GM21447 (cell line): ENCODE measurements around the gene CCN2.

Experiments used
- ATAC-seq: cut with Tn5 transposase; IDR thresholded peaks from one replicate; pipeline ENCODE4 v1.9.1; 2021; ENCODE audit not compliant: unreplicated experiment

CCN2 gene

GRCh38 chr6:131950767-131951575, at the start of gene CCN2:
Gene CCN2 (minus strand): TSS chr6:131951372. CDS start chr6:131951172, 200 bp downstream.
- ATAC-seq, result no peak

DNA sequence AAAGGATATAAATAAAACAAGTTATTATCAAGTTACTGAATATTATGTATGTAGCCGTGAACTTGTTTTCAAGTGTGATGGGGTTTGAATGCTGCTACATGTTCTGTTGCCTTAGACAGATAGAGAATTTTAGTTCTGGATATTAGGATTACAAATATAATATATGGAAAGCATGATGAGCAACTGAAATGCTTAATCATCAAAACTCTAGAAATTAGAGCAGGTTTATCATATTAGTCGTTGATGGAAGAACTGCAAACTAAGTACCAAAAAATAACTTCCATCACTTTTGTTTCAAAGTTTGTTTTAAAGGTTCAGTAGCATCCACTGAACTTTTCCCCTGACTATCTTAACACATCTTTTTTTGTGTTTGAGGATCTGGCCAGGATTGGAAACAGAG, 49.1 kb upstream of the CCN2 start:
- no peak for ATAC-seq

- peak; percentile 76 for ATAC-seq
Measured at GRCh38 chr6:131999545-132000146, 48.5 kb upstream of the CCN2 start.

- ATAC-seq, result no peak
Measured at GRCh38 chr6:131998255-131998982, 47.2 kb upstream of the CCN2 start.

GRCh38 chr6:131997429-131998153, 46.4 kb upstream of the CCN2 start:
- ATAC-seq, result no peak

GRCh38 chr6:131995917-131996316, 44.7 kb upstream of the CCN2 start:
- no peak for ATAC-seq

DNA sequence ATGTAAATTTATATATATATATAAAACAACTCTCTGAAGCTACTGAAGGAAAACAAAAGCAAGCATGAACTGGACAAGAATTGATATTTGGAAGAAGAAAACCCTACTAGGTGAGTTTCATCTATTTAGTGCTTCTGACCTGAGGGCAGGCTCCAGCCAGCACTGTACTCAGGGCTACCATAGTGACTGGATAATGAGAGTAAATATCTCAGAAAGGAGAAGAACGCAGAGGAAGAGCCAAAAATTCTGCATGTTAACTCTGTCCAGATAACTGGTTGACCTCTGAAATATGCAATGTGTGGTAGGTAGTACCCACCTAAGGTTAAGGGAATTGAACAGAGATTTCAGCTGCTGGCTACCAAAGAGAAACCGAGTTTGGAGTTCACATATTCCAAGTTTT, 41.4 kb upstream of the CCN2 start:
- no peak for ATAC-seq

DNA sequence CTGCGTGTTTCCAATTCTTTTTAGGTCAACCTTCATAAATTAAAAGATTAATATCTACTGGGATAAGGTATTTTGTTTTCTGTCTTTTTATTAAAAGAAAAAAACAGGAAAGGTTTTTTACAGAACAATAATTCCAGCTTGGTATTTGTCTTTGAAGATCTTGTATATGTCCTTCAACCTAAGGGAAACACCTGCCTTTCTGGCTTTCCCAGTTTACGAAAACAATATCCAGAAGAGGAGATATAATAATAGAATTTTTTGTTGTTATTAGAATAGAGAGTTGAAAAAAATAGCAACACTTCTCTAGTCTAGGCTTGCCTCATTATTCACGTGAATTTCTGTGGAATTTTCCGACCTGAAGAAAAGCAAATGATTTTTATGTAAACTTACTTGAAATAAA, 37.9 kb upstream of the CCN2 start:
- no peak for ATAC-seq

DNA sequence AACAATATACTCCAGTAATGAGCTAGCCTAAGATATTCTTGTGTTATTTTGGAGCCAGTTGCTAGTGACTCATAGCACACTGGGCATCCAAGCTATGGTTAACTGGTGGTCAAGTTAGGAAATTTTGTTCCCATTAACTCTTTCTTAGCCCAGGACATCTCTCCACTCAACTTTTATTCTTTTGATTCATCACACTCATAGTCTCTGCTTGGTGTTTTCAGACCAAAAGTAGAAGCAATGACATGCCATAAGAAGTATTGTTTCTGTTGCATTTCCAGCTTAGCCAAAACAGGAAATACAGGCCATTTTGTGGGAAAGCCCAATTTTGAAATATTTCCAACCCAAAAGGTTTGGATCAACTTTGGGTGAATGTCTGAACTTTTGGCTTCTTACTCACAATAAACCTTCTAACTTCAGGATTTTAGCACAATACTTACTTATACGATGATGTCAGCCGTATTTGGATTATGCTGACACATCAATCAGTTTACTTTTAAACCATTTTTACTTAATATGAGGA, 31.6 kb upstream of the CCN2 start:
- no peak for ATAC-seq

GRCh38 chr6:131981624-131981978, 30.4 kb upstream of the CCN2 start:
- ATAC-seq, result no peak

DNA sequence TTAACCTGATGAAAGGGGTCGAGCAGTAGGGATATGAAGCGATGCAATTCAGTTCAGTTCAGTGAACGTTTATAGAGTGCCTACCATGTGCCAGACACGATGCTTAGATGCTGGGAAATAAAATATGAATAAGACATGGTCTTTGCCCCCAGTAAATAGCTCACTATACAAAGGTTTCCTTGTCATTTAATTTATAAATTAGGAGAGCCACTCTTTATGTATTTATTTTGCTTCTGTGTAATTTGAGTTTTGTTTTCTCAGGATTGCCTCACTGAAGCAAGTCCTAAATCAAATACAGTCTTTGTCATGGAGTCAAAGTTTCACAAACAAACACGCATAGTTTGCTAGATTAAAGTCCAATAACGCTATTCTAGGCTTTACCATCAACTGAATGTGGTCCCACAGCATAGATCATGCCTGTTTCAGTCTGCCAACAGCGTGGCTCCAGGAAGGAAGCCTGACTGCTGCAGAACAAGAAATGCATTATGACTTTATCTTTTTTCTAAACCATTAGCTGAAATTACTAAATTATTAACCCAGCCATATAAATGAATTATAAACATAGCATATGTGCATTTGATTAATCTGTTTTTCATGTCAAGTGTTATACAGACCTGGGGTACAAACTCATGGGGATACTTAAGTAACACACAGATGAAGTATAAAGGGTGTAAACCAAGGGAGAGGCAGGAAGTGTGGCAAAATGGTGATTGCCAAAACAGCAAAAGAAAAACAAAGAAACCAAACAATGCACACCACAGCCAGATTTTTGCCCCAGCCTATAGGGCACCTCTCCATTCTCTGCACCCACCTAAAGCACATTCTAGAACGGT, 29.8 kb upstream of the CCN2 start:
- ATAC-seq, result no peak

GRCh38 chr6:131980338-131980790, 29.2 kb upstream of the CCN2 start:
- ATAC-seq, result no peak

- no peak for ATAC-seq
Measured at GRCh38 chr6:131979515-131980337, 28.6 kb upstream of the CCN2 start.

DNA sequence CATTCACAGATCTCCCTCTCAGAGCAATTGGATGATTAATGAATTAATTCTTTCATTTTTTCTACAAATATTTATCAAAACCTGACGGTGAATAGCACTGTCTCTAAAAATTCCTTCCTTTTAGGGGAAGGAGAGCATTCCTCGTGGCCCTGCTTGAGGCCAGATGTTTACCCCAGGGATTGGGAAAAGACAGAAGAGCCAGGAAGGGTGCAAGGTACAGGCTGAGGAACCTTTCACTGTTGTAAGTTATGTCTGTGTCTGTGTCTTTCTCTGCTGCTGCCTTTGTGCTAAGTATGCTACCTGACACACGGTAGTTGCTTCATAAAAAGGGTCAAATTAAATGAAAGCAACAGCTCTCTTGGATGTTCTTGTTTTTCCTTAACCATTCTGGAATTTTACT, 27.4 kb upstream of the CCN2 start:
- no peak for ATAC-seq

DNA sequence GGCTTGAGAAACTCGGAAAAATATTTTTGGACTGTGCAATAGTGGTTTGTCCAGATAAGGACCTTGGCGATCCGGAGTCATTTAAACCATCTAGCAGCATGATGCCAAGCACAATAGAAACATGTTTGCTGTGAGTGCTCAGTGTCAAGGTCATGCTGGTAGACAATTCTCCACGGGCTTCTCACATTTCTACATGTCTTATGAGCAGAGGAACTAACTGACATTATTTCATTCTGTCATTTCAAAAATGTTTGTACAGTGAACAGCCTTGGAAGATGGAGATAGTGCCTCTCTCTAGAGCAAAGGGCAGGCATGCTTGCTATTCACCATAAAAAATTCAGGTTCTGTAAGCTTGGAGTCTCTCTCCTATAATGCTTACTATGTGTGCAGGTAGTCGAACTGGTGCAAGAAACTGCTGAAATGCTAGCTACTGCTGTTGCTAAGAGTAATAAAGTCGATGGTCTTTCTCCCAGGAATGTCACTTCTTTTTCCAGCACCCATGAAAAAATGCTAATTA, 25.4 kb upstream of the CCN2 start:
- no peak for ATAC-seq

DNA sequence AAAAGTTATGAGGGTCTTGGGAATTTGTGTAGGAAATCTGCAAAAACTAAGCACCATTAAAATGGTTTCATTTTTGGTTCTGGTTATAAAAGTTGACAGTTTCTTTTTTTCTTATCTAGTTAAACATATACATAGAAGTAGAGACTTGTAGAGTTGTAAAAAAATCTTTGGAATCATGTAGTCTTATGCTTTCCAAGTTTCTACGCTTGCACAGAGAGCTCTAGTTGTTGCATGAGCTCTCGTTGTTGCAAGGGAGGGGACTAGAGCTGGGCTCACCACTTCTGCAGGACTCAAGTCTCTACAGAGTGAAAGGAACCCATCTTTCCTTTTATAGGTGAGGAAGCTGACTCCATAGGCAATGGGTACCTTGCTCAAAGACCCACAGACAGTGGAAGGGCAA, 21.6 kb upstream of the CCN2 start:
- no peak for ATAC-seq

- ATAC-seq, result no peak
Measured at GRCh38 chr6:131970076-131970859, 19.1 kb upstream of the CCN2 start.

GRCh38 chr6:131968656-131969055, 17.5 kb upstream of the CCN2 start:
- no peak for ATAC-seq
